ENCODE results near the gene PVALB. TPM values are rescaled to one million over a fixed set of nuclear protein-coding genes. Genes with fewer than 3 reads are reported as not detected.

PVALB gene
- total and polyA plus RNA-seq, 4 donors: 0.73 to 3.0 (median 2.4) TPM; not detected in 1

- 27 to 36% methylated on average over 8 of the region's 8 CpGs for WGBS, 2 donors
- H3K27me3 ChIP-seq (ENCODE audit: control insufficient read depth in 3 of 3, insufficient read depth in 3 of 3, low read length in 2 of 3): peaks cover 4 to 82% (median 48%) of the 10 kb centered on the region in 3 donors
These were observed 1.1 kb downstream of the PVALB start for GRCh38 chr22:36815558-36816338.

GRCh38 chr22:36814801-36815200 is 2.0 kb downstream of the PVALB start:
- no peak for TF ChIP-seq CTCF (IDR thresholded peaks at IDR 0.05; ENCODE audit: control extremely low read depth, extremely low read depth)
- 68 to 75% methylated on average over 10 of the region's 10 CpGs for WGBS, 2 donors
- no peak overlapping the region for H3K27ac ChIP-seq (ENCODE audit: low read depth in 1 of 2, low read length in 1 of 2)

More at GRCh38 chr22:36815558-36816338, 1.1 kb downstream of the PVALB start:
- H3K36me3 ChIP-seq (ENCODE audit: control insufficient read depth in 4 of 4, insufficient read depth in 4 of 4, low read length in 4 of 4): no peaks in the 10 kb centered on the region
- H3K4me1 ChIP-seq (ENCODE audit: control insufficient read depth in 5 of 5, insufficient read depth in 5 of 5, low read length in 5 of 5): peaks cover 0 to 13% (median 0%) of the 10 kb centered on the region in 5 donors
- no peak overlapping the region for H3K4me3 ChIP-seq
- H3K27ac ChIP-seq (ENCODE audit: low read depth in 1 of 2, low read length in 1 of 2): no peak overlapping the region
- no peak overlapping the region for H3K9ac ChIP-seq (ENCODE audit: insufficient read depth in 1 of 2, low read length in 2 of 2)
- DNase-seq (no peak), ATAC-seq (ENCODE audit: insufficient read depth, low FRiP score) (no peak)
- TF ChIP-seq CTCF (IDR thresholded peaks at IDR 0.05; ENCODE audit: control extremely low read depth, extremely low read depth): no peak
- H3K9me3 ChIP-seq (ENCODE audit: control insufficient read depth in 4 of 4, insufficient read depth in 3 of 4, low read length in 3 of 4): peaks cover 0 to 2% (median 0%) of the 10 kb centered on the region in 4 donors

GRCh38 chr22:36811094-36811800 is 5.6 kb downstream of the PVALB start:
- ATAC-seq (ENCODE audit: insufficient read depth, low FRiP score) (no peak), DNase-seq (no peak)
- TF ChIP-seq CTCF (IDR thresholded peaks at IDR 0.05; ENCODE audit: control extremely low read depth, extremely low read depth): no peak
- no peak overlapping the region for H3K27ac ChIP-seq (ENCODE audit: low read depth in 1 of 2, low read length in 1 of 2)
- 70 to 77% methylated on average over 3 of the region's 3 CpGs for WGBS, 2 donors
- H3K4me1 ChIP-seq (ENCODE audit: control insufficient read depth in 5 of 5, insufficient read depth in 5 of 5, low read length in 5 of 5): peaks cover 0 to 5% (median 0%) of the 10 kb centered on the region in 5 donors
- no peaks in the 10 kb centered on the region for H3K9me3 ChIP-seq (ENCODE audit: control insufficient read depth in 4 of 4, insufficient read depth in 3 of 4, low read length in 3 of 4)
- no peak overlapping the region for H3K9ac ChIP-seq (ENCODE audit: insufficient read depth in 1 of 2, low read length in 2 of 2)
- H3K27me3 ChIP-seq (ENCODE audit: control insufficient read depth in 3 of 3, insufficient read depth in 3 of 3, low read length in 2 of 3): peaks cover 4 to 43% (median 28%) of the 10 kb centered on the region in 3 donors
- no peaks in the 10 kb centered on the region for H3K36me3 ChIP-seq (ENCODE audit: control insufficient read depth in 4 of 4, insufficient read depth in 4 of 4, low read length in 4 of 4)
- no peak overlapping the region for H3K4me3 ChIP-seq

More at GRCh38 chr22:36814801-36815200, 2.0 kb downstream of the PVALB start:
- no peak for DNase-seq
- H3K27me3 ChIP-seq (ENCODE audit: control insufficient read depth in 3 of 3, insufficient read depth in 3 of 3, low read length in 2 of 3): peaks cover 4 to 72% (median 42%) of the 10 kb centered on the region in 3 donors
- H3K4me1 ChIP-seq (ENCODE audit: control insufficient read depth in 5 of 5, insufficient read depth in 5 of 5, low read length in 5 of 5): peaks cover 0 to 13% (median 0%) of the 10 kb centered on the region in 5 donors
- peaks cover 0 to 2% (median 0%) of the 10 kb centered on the region in 4 donors for H3K9me3 ChIP-seq (ENCODE audit: control insufficient read depth in 4 of 4, insufficient read depth in 3 of 4, low read length in 3 of 4)
- ATAC-seq (ENCODE audit: insufficient read depth, low FRiP score): no peak
- no peak overlapping the region for H3K4me3 ChIP-seq
- H3K9ac ChIP-seq (ENCODE audit: insufficient read depth in 1 of 2, low read length in 2 of 2): no peak overlapping the region
- no peaks in the 10 kb centered on the region for H3K36me3 ChIP-seq (ENCODE audit: control insufficient read depth in 4 of 4, insufficient read depth in 4 of 4, low read length in 4 of 4)
